DOHH2 (cell line): Measurements from ENCODE around the gene FBXL2.
"Not testable (repeated sequence)": the region's sequence is repeated elsewhere in the genome, so short reads cannot be mapped to it uniquely, and the experiment has no call there.

ENCODE experiments used
- H3F3A ChIP-seq: fragments of 200-600 bp; sonication (generic), shearing (Covaris generic); 2 replicates; pipeline ENCODE4 v1.6.0; 2016; ENCODE audit warnings: antibody characterized with exemption, mild to moderate bottlenecking; ENCODE audit not compliant: control insufficient read depth, insufficient read depth
- H3K27ac ChIP-seq: fragments of 200-600 bp; sonication (generic); 2 replicates; pipeline ENCODE4 v1.5.1; 2014; ENCODE audit warnings: low read depth, mild to moderate bottlenecking, low read length, moderate library complexity
- H3K27me3 ChIP-seq: fragments of 200-600 bp; sonication (generic); 2 replicates; pipeline ENCODE4 v1.6.1; 2014; ENCODE audit warnings: mild to moderate bottlenecking, low read length, mixed read lengths; ENCODE audit not compliant: control insufficient read depth
- H3K36me3 ChIP-seq: fragments of 200-600 bp; sonication (generic); 2 replicates; pipeline ENCODE4 v1.6.1; 2014; ENCODE audit warnings: mild to moderate bottlenecking, low read length, moderate library complexity, mixed read lengths; ENCODE audit not compliant: control insufficient read depth
- H3K4me1 ChIP-seq: fragments of 200-600 bp; sonication (generic); 2 replicates; pipeline ENCODE4 v1.6.1; 2014; ENCODE audit warnings: mild to moderate bottlenecking, low read length, mixed read lengths; ENCODE audit not compliant: control insufficient read depth
- H3K4me2 ChIP-seq: fragments of 200-600 bp; sonication (generic); 2 replicates; pipeline ENCODE4 v1.6.0; 2014; ENCODE audit warnings: mild to moderate bottlenecking, low read length, moderate library complexity
- H3K4me3 ChIP-seq: fragments of 200-600 bp; sonication (generic); 2 replicates; pipeline ENCODE4 v1.5.1; 2014; ENCODE audit warnings: mild to moderate bottlenecking, low read length, mixed read lengths
- H3K79me2 ChIP-seq: fragments of 200-600 bp; sonication (generic); 2 replicates; pipeline ENCODE4 v1.6.1; 2014; ENCODE audit warnings: mild to moderate bottlenecking, low read length, mixed read lengths; ENCODE audit not compliant: control insufficient read depth
- H3K9me2 ChIP-seq: fragments of 200-600 bp; sonication (generic); replicated peaks from 2 replicates; pipeline ENCODE4 v1.6.1; 2014; ENCODE audit warnings: mild to moderate bottlenecking, low read length, mixed read lengths; ENCODE audit not compliant: control insufficient read depth
- H3K9me3 ChIP-seq: fragments of 200-600 bp; sonication (generic); 2 replicates; pipeline ENCODE4 v1.6.1; 2014; ENCODE audit warnings: antibody characterized with exemption, low read length, mixed read lengths; ENCODE audit not compliant: control insufficient read depth, insufficient read depth
- H4K20me1 ChIP-seq: fragments of 200-600 bp; sonication (generic); 2 replicates; pipeline ENCODE4 v1.6.0; 2014; ENCODE audit warnings: low read depth, mild to moderate bottlenecking, antibody characterized with exemption, low read length, moderate library complexity; ENCODE audit not compliant: control insufficient read depth, insufficient read depth
- EZH2phosphoT487 ChIP-seq: fragments of 200-600 bp; sonication (generic); IDR thresholded peaks from 2 replicates; pipeline ENCODE4 v1.6.1; 2017; ENCODE audit warnings: borderline replicate concordance, mild to moderate bottlenecking, antibody characterized with exemption, low read length, moderate library complexity, mixed read lengths
- TF ChIP-seq, protein P1 (sequence below): fragments of 200-600 bp; sonication (generic); IDR thresholded peaks from one replicate; pipeline ENCODE4 v1.5.1; 2014; ENCODE audit warnings: antibody characterized with exemption, mild to moderate bottlenecking, low read depth, low read length; ENCODE audit not compliant: poor library complexity, severe bottlenecking

FBXL2 gene

DNA sequence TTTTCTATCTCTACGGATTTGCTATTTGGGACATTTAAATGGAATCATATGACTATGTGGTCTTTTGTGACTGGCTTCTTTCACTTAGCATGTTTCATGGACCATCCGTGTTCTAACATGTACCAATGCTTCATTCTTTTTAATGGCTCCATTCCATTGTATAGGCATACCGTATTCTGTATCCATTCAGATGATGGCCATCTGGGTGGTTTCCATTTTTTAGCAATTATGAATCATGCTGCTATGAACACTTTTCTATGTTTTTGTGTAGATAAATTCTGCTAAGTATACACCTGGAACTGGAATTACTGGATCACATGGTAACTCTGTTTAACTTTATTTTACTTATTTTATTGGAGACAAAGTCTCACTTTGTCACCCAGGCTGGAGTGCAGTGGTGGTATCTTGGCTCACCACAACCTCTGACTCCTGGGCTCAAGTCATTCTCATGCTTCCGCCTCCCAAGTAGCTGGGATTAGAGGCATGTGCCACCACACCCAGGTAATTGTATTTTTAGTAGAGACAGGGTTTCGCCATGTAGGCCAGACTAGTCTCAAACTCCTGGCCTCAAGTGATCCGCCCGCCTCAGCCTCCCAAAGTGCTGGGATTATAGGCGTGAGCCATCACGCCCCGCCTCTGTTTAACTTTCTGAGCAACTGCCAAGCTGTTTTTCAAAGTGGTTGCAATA lies 149.5 kb downstream of the FBXL2 start:
- Histone ChIP-seq H3K27ac (no peak overlapping the region), H3K4me3 (no peak overlapping the region), H3K36me3 (peaks cover 35% of the 10 kb centered on the region), H3F3A (no peaks in the 10 kb centered on the region), H3K4me2 (no peak overlapping the region), H3K27me3 (no peaks in the 10 kb centered on the region), H3K4me1 (peaks cover 8% of the 10 kb centered on the region; the same call in 1 of the 2 replicates), H3K9me3 (no peaks in the 10 kb centered on the region), H4K20me1 (peaks cover 9% of the 10 kb centered on the region; the same call in 1 of the 2 replicates), H3K79me2 (peaks cover 93% of the 10 kb centered on the region), H3K9me2 (no peaks in the 10 kb centered on the region)
- TF ChIP-seq EZH2phosphoT487, result no peak
- TF ChIP-seq, protein P1, sequence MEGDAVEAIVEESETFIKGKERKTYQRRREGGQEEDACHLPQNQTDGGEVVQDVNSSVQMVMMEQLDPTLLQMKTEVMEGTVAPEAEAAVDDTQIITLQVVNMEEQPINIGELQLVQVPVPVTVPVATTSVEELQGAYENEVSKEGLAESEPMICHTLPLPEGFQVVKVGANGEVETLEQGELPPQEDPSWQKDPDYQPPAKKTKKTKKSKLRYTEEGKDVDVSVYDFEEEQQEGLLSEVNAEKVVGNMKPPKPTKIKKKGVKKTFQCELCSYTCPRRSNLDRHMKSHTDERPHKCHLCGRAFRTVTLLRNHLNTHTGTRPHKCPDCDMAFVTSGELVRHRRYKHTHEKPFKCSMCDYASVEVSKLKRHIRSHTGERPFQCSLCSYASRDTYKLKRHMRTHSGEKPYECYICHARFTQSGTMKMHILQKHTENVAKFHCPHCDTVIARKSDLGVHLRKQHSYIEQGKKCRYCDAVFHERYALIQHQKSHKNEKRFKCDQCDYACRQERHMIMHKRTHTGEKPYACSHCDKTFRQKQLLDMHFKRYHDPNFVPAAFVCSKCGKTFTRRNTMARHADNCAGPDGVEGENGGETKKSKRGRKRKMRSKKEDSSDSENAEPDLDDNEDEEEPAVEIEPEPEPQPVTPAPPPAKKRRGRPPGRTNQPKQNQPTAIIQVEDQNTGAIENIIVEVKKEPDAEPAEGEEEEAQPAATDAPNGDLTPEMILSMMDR, result no peak

DNA sequence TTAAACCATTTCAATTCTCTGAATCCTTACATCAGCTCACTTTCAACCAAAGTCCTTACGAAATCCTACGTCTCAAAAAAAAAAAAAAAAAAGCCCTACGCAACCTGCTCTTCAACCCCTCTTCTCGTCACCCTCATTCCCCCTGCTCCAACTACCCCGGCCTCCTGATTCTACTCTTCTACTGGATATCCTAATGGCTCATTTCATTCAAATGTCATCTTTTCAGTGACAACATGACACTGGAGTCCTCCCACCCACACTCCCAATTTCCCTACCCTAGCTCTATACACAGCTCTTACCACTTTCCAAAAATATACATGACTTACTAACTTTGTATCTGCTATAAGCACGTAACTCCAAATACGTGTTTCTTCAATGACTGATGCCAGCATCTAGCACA lies 151.5 kb downstream of the FBXL2 start:
- Histone ChIP-seq H3K36me3 (peaks cover 23% of the 10 kb centered on the region), H3K79me2 (peaks cover 99% of the 10 kb centered on the region), H3K4me2 (no peak overlapping the region), H3K27me3 (no peaks in the 10 kb centered on the region), H3K9me3 (no peaks in the 10 kb centered on the region), H3F3A (no peaks in the 10 kb centered on the region), H3K4me3 (no peak overlapping the region), H3K4me1 (peaks cover 11% of the 10 kb centered on the region; the same call in 1 of the 2 replicates), H3K9me2 (no peaks in the 10 kb centered on the region), H4K20me1 (peaks cover 9% of the 10 kb centered on the region; the same call in 1 of the 2 replicates), H3K27ac (no peak overlapping the region)
- TF ChIP-seq, protein P1, result no peak
- no peak for TF ChIP-seq EZH2phosphoT487

DNA sequence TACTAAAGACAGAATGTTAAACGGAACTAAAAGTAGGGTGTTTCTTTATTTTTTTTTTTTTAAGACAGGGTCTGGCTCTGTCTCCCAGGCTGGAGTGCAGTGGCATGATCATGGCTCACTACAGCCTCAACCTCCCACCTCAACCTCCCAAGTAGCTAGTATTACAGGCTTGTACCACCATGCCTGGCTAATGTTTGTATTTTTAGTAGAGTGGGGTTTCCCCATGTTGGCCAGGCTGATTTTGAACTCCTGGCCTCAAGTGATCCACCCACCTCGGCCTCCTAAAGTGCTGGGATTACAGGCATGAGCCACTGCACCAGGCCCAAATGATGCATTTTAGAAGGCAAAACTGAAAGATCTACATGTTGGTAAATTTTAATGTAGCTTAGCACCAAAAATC lies 152.1 kb downstream of the FBXL2 start:
- not testable (repeated sequence) for H4K20me1 ChIP-seq, H3K4me3 ChIP-seq, H3K4me2 ChIP-seq, H3F3A ChIP-seq, H3K9me2 ChIP-seq, H3K27me3 ChIP-seq, H3K27ac ChIP-seq, H3K9me3 ChIP-seq
- peaks cover 17% of the 10 kb centered on the region for H3K36me3 ChIP-seq
- peaks cover 11% of the 10 kb centered on the region; the same call in 1 of the 2 replicates for H3K4me1 ChIP-seq
- peaks cover 99% of the 10 kb centered on the region for H3K79me2 ChIP-seq

DNA sequence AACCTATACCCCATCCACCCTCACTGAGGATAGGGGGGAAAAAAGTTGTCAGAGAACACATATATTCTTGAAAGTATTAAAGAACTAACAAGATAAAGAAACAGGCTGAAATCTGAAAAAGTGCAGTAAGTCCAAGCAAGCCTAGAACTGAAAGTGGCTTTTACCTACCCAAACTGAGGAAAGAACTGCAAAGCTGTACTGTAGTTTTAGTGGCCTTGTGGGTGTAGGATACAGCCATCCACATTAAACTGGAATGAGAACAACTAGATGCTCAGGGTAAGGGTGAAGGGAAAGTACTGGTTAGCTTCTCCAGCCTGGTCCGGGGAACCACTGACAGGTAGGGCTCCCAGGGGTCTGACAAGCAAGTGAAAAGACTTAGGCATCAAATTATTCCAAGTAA lies 152.8 kb downstream of the FBXL2 start:
- Histone ChIP-seq H3K79me2 (peaks cover 99% of the 10 kb centered on the region), H3K4me3 (no peak overlapping the region), H3K4me2 (no peak overlapping the region), H3K36me3 (peaks cover 10% of the 10 kb centered on the region), H3F3A (no peaks in the 10 kb centered on the region), H4K20me1 (peaks cover 9% of the 10 kb centered on the region; the same call in 1 of the 2 replicates), H3K27me3 (no peaks in the 10 kb centered on the region), H3K9me3 (no peaks in the 10 kb centered on the region), H3K27ac (no peak overlapping the region), H3K9me2 (no peaks in the 10 kb centered on the region), H3K4me1 (peaks cover 11% of the 10 kb centered on the region; the same call in 1 of the 2 replicates)
- no peak for TF ChIP-seq EZH2phosphoT487
- TF ChIP-seq, protein P1, result no peak
